ENCODE results near the gene ELFN2.

- no peak for TF ChIP-seq EZH2phosphoT487 (IDR thresholded peaks at IDR 0.05; ENCODE audit: insufficient read depth, low read depth)
- no peak for TF ChIP-seq EZH2 (IDR thresholded peaks at IDR 0.05; ENCODE audit: insufficient read depth, poor library complexity, severe bottlenecking)
Measured at GRCh38 chr22:37343348-37343747, 83.9 kb downstream of the ELFN2 start.

Data from GM23248 (cell line).